Left lung (tissue), 10 donors: ENCODE measurements around the gene RBBP5. TPM values are rescaled to one million over a fixed set of nuclear protein-coding genes. Genes with fewer than 3 reads are reported as not detected.
A peak's percentile ranks its signal among the peaks of the same experiment; 100 is the strongest.

ENCODE experiments used
- ATAC-seq: fragments of 200-7000 bp; cut with Tn5 transposase; one replicate; pipeline ENCODE4 v1.9.1; 2020; ENCODE audit warnings: moderate library complexity
- DNase-seq, 4 donors: peaks; one replicate each; pipeline ENCODE4 v3.0.0-alpha.2; 2013 to 2020
- H3K27ac ChIP-seq, 2 donors: fragments of 200-600 bp; sonication (generic) in 1 of 2; one replicate each; pipeline versions ENCODE4 v1.5.0 to v1.8.0; 2020 to 2021
- H3K27me3 ChIP-seq, 2 donors: fragments of 200-600 bp; sonication (generic) in 1 of 2; one replicate each; pipeline versions ENCODE4 v1.5.0 to v1.8.0; 2020 to 2021
- H3K36me3 ChIP-seq, 2 donors: fragments of 200-600 bp; sonication (generic) in 1 of 2; one replicate each; pipeline versions ENCODE4 v1.5.0 to v1.8.0; 2020 to 2021
- H3K4me1 ChIP-seq, 2 donors: fragments of 200-600 bp; one replicate each; pipeline ENCODE4 v1.8.0; 2021
- H3K4me3 ChIP-seq, 2 donors: fragments of 200-600 bp; sonication (generic) in 1 of 2; one replicate each; pipeline versions ENCODE4 v1.5.0 to v1.8.0; 2020 to 2021; ENCODE audit warnings: mild to moderate bottlenecking in 1 of 2
- H3K9me3 ChIP-seq, 2 donors: fragments of 200-600 bp; sonication (generic) in 1 of 2; one replicate each; pipeline versions ENCODE4 v1.5.0 to v1.8.0; 2020 to 2021
- CTCF ChIP-seq, 2 donors: fragments of 200-600 bp; sonication (generic) in 1 of 2; IDR thresholded peaks; one replicate each; pipeline versions ENCODE4 v1.5.0 to v1.8.0; 2021; ENCODE audit warnings: antibody characterized with exemption in 2 of 2
- intact Hi-C, 2 donors: fragments of 100-400 bp; cut with DNase I; formaldehyde crosslinking; loops; one replicate each; pipeline versions ENCODE4 v1.11.2 to v1.14.2; 2022
- polyA plus RNA-seq, 6 donors: library from polyadenylated mRNA; unstranded; fragments of 120-200 nt; gene quantifications; one replicate each; pipeline ENCODE4 v1.2.1, GENCODE V29; 2013; ENCODE audit not compliant: insufficient read length in 6 of 6
- total RNA-seq, 2 donors: library from RNA; stranded (reverse); fragmentation: NEBNext Ultra II Directional; extraction: Animal tissue kit (Norgen Biotek cat#: 25700); gene quantifications; one replicate each; pipeline ENCODE4 v1.2.1, GENCODE V29; 2021
- donor health status: DM: no; HTN: yes; CAD: no.
- donor health status: DM: no; HTN: no; CAD: no.

Gene RBBP5
- total and polyA plus RNA-seq, 8 donors = 14.9 to 21.3 (median 20.2) TPM

- Histone ChIP-seq H3K4me1 (no peaks in the 10 kb centered on the region), H3K9me3 (no peaks in the 10 kb centered on the region), H3K4me3 (no peak overlapping the region), H3K27me3 (peaks cover 41 to 84% of the 10 kb centered on the region in 2 donors), H3K36me3 (no peaks in the 10 kb centered on the region), H3K27ac (no peak overlapping the region)
- DNase-seq (no peak), ATAC-seq (no peak)
- intact Hi-C loops = no loop called here
- no peak for TF ChIP-seq CTCF (IDR thresholded peaks at IDR 0.05)
Observed at GRCh38 chr1:205045146-205045545, 76.6 kb downstream of the RBBP5 start.

GRCh38 chr1:205044741-205045140, 77.0 kb downstream of the RBBP5 start:
- DNase-seq = no peak
- TF ChIP-seq CTCF (IDR thresholded peaks at IDR 0.05) = no peak
- Histone ChIP-seq H3K9me3 (no peaks in the 10 kb centered on the region), H3K27ac (no peak overlapping the region), H3K27me3 (peaks cover 41 to 88% of the 10 kb centered on the region in 2 donors), H3K4me3 (no peak overlapping the region), H3K36me3 (no peaks in the 10 kb centered on the region), H3K4me1 (no peaks in the 10 kb centered on the region)
- intact Hi-C loops = no loop called here
- no peak for ATAC-seq

- no peak overlapping the region for H3K27ac ChIP-seq
- DNase-seq (no peak), ATAC-seq (no peak)
- H3K27me3 ChIP-seq = peaks cover 41 to 90% of the 10 kb centered on the region in 2 donors
- no peak overlapping the region for H3K4me3 ChIP-seq
- no peaks in the 10 kb centered on the region for H3K36me3 ChIP-seq
- no peaks in the 10 kb centered on the region for H3K4me1 ChIP-seq
- intact Hi-C loops = no loop called here
- no peaks in the 10 kb centered on the region for H3K9me3 ChIP-seq
- no peak for TF ChIP-seq CTCF (IDR thresholded peaks at IDR 0.05)
Observed at GRCh38 chr1:205043866-205044265, 77.9 kb downstream of the RBBP5 start.

GRCh38 chr1:205042911-205043806, 78.6 kb downstream of the RBBP5 start, which contains the start of gene CNTN2:
CNTN2 (plus strand) TSS chr1:205043212; CDS start chr1:205053186, 9,974 bp downstream.
- Histone ChIP-seq H3K27ac (no peak within 1 kb of the TSS), H3K4me3 (no peak within 1 kb of the TSS), H3K9me3 (no peaks in the 10 kb centered on the region), H3K27me3 (peaks cover 41 to 86% of the 10 kb centered on the region in 2 donors), H3K4me1 (no peaks in the 10 kb centered on the region), H3K36me3 (no peaks in the 10 kb centered on the region)
- DNase-seq (peak in 2 of 4 donors; percentile 8 to 54), ATAC-seq (no peak)
- intact Hi-C loops = no loop called here
- no peak for TF ChIP-seq CTCF (IDR thresholded peaks at IDR 0.05)
